HG03196 (cell line): ENCODE data around the gene PSMB11.

Experiments used
- ATAC-seq: cut with Tn5 transposase; IDR thresholded peaks from one replicate; pipeline ENCODE4 v1.9.1; 2021; ENCODE audit not compliant: unreplicated experiment

PSMB11 gene

DNA sequence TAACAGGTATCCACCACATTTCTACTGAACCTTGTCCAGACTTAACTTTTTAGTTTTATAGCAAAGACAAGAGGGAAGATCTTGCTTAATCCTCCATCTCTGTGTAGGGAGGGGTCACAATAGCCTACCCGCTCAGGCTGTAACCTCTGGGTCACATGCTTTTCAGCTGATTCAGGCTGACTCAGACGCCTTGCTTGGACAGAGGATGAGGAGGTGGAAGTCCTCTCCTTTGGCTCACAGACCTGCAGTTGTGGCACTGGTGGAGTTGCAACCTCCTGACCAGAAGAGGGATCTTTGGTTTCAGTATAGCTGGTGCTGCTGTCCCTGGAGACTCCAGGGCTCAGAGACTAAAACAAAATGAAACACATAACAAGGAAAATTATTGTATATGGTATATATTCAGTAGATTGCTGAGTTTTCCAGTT is 36.7 kb downstream of the PSMB11 start:
- ATAC-seq = no peak

GRCh38 chr14:23079716-23080115 is 37.7 kb downstream of the PSMB11 start:
- no peak for ATAC-seq

- ATAC-seq = no peak
Measured at GRCh38 chr14:23080474-23080873, 38.5 kb downstream of the PSMB11 start.

DNA sequence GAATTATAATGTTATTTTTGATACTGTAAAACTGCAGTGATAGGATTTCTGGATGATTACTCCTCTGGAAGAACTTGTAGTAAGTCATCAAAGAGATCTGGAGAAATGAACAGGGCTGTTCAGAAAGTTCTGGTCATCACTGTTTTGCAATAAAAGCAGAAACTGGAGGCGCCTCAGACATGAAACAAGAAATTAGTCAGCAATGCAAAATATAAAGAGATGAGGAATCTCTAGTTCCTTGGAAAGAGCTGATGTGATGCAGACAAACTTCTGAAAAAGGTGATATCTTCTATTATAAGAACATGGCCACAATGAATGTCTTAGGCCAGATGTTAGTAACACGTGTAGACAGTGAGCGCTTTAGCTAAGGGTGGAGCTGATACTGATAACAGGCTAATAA is 43.4 kb downstream of the PSMB11 start:
- no peak for ATAC-seq

DNA sequence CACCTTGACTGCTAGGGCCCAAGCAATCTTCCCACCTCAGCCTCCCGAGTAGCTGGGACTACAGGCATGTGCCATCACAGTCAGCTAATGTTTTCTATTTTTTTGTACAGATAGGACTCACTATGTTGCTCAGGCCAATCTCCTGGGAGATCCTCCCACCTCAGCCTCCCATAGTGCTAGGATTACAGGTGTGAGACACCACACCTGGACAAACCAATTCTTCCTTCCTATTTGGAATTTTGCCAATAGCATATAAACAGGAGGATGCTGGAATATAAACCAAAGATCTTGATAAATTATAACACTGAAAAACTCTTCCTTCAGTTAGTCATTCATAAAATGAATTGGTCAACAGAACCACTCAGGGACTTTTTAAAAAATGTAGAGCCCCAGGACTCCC is 44.6 kb downstream of the PSMB11 start:
- ATAC-seq = no peak

- ATAC-seq = no peak
Measured at GRCh38 chr14:23089498-23090253, 47.7 kb downstream of the PSMB11 start.

GRCh38 chr14:23090254-23090636 is 48.2 kb downstream of the PSMB11 start:
- ATAC-seq = no peak

DNA sequence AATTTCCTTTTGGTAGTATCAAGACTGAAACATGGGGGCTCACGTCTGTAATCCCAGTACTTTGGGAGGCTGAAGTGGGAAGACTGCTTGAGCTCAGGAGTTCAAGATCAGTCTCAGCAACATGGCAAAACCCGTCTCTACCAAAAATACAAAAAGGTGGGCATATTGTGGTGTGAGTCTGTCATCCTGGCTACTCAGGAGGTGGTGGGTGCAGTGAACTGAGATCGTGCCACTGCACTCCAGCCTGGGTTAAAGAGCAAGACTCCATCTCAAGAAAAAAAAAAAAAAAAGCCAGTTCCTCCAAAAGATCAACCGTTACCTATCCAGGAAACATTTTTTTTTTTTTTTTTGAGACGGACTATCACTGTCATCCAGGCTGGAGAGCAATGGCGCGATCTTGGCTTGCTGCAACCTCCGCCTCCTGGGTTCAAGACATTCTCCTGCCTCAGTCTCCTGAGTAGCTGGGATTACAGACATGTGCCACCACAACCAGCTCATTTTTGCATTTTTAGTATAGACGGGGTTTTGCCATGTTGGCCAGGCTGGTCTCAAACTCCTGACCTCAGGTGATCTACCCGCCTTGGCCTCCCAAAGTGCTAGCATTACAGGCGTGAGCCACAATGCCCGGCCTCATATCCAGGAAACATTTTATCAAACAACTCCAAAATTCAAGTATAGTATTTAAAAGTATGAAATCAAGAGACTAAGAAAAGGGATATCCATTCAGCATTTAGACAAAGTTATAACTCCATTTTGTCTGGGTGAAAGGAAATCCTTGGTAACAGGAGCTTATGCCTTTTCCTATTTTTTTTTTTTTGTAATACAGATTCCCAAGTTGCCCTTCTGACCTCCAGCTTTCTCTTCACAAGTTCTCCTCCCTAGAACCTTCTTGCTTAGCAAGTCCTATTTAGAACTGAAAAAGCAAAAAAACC is 49.5 kb downstream of the PSMB11 start:
- ATAC-seq = no peak

GRCh38 chr14:23093104-23093503 is 51.1 kb downstream of the PSMB11 start:
- no peak for ATAC-seq

- ATAC-seq = no peak
Measured at GRCh38 chr14:23093526-23093925, 51.5 kb downstream of the PSMB11 start.
